HG03521 (cell line): Measurements from ENCODE around the gene IGFALS.
A peak's percentile ranks its signal among the peaks of the same experiment; 100 is the strongest.

Experiments used
- ATAC-seq: cut with Tn5 transposase; IDR thresholded peaks from one replicate; pipeline ENCODE4 v1.9.1; 2021; ENCODE audit warnings: mild to moderate bottlenecking, moderate library complexity; ENCODE audit not compliant: unreplicated experiment

The IGFALS gene

GRCh38 chr16:1790611-1791255 lies 2.8 kb downstream of the IGFALS start:
- no peak for ATAC-seq

- ATAC-seq: no peak
Measured at GRCh38 chr16:1790261-1790610, 3.3 kb downstream of the IGFALS start.

- ATAC-seq: no peak
Measured at GRCh38 chr16:1789643-1790045, 3.9 kb downstream of the IGFALS start.

GRCh38 chr16:1788708-1789100 lies 4.8 kb downstream of the IGFALS start:
- ATAC-seq: no peak

DNA sequence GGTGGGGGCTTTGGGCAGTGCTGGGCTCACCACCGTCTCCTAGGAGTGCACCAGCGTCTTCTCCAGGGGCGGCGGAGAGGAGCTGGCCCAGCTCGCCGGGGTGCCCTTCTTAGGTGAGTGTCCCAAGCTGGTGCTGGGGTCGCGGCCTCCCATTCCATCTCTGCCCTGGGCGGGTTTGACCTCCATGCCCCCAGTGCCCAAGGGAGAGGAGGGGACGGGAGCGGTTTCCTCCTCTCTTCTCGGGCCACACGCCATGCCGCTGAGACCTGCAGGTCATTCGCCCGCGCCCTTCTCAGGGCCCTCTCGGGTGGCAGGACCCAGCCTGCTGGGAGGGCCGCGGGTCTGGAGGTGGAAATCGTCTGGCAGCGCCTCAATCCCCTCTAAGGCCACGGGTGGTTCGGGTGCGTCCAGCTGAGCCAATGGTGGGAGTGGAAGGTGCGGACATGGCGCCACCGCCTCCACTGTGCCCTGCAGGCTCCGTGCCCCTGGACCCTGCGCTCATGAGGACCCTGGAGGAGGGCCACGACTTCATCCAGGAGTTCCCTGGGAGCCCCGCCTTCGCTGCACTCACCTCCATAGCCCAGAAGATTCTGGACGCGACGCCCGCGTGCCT lies 5.3 kb downstream of the IGFALS start:
- no peak for ATAC-seq

DNA sequence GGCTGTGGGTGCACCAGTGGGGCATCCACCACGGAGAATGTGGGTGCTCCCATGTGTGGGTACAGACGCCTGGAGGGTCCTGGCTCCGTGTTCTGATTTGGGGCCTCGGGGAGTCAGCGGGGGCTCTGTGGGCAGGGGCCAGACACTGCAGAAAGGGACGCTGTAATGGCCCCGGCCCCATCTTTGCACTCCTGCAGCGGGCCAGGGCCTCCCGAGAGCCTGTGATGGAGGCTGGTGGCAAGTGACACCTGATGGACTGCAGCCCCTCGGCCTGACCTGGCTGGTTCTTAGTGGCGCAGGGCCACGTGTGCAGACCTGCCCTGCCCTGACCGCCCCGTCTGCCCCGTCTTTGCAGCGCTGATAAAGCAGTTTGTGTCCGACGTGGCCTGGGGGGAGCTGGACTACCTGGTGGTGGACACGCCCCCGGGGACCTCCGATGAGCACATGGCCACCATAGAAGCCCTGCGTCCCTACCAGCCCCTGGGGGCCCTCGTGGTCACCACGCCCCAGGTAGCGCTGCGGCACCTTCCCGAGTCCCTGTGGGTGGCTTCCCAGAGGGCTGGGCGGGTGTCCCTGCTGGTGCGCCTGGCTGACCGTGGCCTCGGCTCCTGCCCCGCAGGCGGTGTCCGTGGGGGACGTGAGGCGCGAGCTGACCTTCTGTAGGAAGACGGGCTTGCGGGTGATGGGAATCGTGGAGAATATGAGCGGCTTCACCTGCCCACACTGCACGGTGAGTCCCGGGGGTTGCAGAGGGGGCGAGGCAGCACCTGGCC lies 6.0 kb downstream of the IGFALS start:
- ATAC-seq: no peak

- ATAC-seq: no peak
Measured at GRCh38 chr16:1787056-1787321, 6.5 kb downstream of the IGFALS start.

GRCh38 chr16:1786242-1787055 lies 7.1 kb downstream of the IGFALS start:
- no peak for ATAC-seq

GRCh38 chr16:1785846-1786170 lies 7.7 kb downstream of the IGFALS start:
- ATAC-seq: no peak

DNA sequence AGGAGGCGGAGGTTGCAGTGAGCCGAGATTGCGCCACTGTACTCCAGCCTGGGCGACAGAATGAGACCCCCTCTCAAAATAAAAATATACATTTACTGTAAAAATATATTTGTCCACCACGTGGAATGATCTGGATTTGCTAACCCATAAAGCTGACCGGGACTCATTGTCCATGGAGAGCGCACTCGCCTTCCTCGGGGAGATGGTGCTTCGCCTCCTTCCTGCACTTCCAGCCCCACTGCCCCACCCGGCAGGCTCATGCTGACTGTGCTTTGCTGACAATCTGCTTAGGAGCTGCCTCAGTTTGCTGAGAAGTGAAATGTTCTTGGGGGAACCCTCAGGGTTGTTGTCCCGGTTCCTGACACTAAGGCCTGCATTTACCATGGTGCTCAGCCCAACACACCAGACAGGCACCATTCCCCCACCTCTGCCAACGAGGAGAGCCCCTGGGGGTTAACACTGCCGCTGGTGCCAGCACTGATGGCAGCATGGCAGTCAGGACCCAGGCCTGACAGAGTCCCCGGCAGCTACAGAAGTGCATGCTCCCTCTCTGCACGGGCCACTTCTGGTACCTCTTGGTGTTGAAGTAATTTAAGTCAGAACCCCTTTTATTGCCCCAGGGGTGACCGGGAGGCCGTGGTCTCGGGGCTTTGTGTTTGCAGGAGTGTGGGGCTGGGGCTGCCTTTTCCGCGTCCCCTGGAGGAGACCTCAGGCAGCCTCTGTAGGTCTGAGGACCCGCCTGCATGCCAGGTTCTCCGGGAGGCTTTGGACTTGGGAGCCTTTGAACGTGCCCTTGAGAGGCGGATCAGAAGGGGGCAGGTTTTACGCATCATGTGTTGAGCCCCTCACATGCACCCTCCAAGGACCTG lies 8.3 kb downstream of the IGFALS start:
- no peak for ATAC-seq

- peak; percentile 87 for ATAC-seq
Measured at GRCh38 chr16:1782408-1783264, 10.9 kb downstream of the IGFALS start, which contains the start of the genes NUBP2 and SPSB3. NUBP2 (plus strand) TSS chr16:1782960; CDS start chr16:1783021, 61 bp downstream. SPSB3 (minus strand) TSS chr16:1782571; CDS start chr16:1781483, 1,088 bp downstream.

DNA sequence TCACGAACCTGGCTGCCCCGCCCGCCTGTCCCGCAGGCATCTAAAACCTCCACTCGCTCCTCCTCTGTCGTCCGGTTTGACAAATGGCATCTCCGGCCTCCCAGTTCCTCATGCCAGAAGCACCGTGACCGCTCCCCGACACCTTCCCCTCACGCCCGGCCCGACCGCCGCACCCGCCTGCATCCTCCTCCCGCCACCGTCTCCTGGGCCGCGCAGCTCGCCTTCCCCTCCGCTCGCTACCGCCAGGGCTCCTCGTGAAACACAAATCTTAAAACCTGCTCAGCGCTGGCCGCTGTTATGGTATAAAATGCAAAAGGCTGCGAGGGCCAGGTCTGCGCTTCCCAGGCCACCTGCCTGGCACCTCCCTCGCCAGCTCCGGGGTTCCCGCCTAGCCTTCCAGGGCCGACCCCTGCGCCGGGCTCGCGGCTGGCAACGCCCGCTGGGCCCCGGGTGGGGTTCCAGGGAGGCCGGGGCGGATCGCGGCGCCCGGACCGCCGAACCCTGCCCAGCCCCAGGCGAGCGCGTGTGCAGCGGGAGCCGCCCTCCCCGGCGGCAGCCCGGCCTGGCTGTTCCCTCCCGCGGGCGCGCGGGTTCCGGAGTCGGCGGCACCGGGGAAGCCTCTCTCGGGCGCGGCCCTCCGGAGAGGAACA lies 11.6 kb downstream of the IGFALS start:
- no peak for ATAC-seq

DNA sequence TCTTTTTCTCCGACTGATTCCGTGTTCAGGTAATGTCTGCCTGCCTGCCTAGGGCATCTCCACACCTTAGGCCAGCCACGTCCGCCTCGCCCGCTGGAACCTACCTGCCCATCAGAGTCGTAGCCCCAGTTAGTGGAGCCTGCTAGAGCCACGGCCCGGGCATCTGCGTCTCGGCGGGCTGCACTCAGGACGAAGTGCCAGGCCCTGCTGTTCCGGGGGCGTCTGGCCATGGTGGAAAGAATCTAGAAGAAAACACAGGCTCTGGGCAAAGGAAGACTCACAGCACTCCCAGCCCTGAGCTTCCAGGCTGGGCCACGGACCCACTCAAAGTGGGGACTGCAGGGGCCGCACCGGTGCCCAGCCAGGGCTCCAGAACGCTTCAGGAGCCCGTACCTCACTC lies 12.3 kb downstream of the IGFALS start:
- ATAC-seq: no peak

GRCh38 chr16:1780677-1781072 lies 12.8 kb downstream of the IGFALS start:
- ATAC-seq: no peak

DNA sequence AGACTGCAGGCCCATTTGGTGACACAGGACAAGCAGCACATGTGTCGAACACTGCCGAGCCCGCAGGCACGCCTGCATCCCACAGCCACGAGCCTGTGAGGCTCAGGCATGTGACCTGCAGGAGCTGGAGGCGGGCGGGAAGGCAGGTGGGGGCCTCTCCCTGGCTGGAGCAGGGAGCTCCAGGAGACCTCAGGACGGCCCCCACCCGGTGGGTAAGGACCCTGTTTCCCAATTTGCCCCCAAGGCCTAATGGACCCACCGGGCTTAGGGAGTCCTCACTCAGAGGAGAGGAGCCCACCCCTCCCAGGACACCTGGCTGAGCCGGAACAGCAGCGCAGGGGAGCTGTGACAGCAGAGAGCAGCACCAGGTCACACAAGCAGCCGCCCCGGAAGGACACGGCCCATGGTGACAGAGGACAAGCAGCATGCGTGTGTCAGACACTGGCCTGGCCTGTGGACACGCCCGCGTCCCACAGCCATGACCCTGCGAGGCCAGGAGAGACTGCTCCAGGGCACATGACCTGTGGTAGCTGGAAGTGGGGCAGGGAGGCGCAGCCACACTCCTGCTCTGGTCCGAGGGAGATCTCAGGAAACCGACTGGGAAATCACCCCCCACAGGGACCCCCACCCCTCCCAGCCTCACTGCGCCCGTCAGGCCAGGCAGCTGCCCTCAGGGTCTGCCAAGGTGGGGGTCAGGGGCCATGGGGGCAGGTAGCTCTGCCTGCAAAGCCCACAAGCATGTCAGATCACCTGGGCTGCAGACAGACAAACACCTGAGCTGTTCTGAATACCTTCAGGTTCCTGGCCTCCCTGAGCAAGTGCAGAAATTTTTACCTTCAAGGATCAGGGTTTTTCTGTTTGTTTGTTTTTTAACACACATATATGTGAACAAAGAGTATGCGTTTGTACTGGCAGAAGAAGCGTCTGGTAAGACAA lies 13.5 kb downstream of the IGFALS start:
- no peak for ATAC-seq

GRCh38 chr16:1779234-1779701 lies 14.2 kb downstream of the IGFALS start:
- ATAC-seq: no peak

GRCh38 chr16:1778200-1779179 lies 15.0 kb downstream of the IGFALS start:
- ATAC-seq: no peak
